Measurements from ENCODE around the gene TMOD3. TPM values are rescaled to one million over a fixed set of nuclear protein-coding genes. Genes with fewer than 3 reads are reported as not detected.
"Not testable (repeated sequence)": the region's sequence is repeated elsewhere in the genome, so short reads cannot be mapped to it uniquely, and the experiment has no call there.

Gene TMOD3
- total RNA-seq, result 64.3 and 66.0 TPM in 2 replicates

DNA sequence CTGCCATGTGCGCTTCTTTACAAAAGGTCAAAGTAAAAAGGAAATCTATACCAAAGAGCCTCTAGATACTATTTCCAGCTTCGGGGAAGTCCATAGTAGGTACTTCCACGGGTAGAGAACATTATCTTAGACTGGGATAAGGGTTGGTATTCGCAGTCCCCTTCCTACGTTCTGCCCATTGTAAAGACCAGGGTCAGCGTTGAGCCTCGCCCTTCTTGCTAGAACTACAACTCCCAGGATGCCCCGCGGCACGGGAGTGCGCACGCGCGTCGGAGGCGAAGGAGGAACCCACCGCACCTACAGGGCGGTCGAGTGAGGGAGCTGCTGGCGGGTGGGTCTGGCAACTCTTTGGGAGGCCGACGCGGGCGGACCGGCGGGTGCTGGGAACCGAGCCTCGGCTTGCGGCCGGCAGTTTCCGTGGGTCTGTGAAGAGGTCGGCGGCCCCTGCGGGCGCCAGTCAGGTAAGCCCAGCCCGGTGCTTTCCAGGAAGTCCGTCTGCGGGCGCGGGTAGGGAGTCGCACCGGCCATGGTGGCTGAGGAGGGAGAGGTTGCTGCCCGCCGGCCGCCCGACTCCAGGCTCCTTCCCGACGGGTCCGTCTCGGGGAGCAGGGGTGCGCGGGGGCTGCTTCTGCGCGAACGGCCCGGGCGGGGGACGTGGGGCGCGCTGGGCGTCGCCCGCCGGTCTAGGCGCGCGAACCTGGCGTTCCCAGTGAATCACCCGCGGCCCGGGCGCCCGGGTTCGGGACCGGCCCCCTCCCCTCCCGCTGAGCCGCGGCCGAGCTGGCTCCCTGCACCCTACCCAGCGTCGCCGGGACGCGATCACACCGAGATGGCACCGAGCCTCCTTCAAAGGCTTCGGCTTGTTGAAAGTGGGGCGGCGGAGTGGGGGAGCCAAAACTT, at the start of gene TMOD3:
TSS of gene TMOD3 (plus strand) at position 278 of the 900 bp plus-strand sequence. CDS start 33,232 bp downstream, outside the sequence.
- H3K36me3 Mint-ChIP-seq (ENCODE audit: low read depth), result peaks cover 17% of the 10 kb centered on the region
- peak; percentile 86 for DNase-seq (ENCODE audit: low spot score)
- peaks cover 37% of the 10 kb centered on the region for H3K4me1 Mint-ChIP-seq (ENCODE audit: low read depth)
- H3K4me3 Mint-ChIP-seq (ENCODE audit: low read depth), result peak within 1 kb of the TSS; percentile 93
- intact Hi-C loops (cut with micrococcal nuclease), result loop anchor here (1.0 to 10.0 kb wide), 3 partner anchors 33 to 155 kb away; partner anchors contain the start of gene LYSMD2
- H3K27me3 Mint-ChIP-seq (ENCODE audit: low read depth), result peaks cover 17% of the 10 kb centered on the region
- H3K9me3 Mint-ChIP-seq, result no peaks in the 10 kb centered on the region
- peak within 1 kb of the TSS; percentile 94 for H3K27ac Mint-ChIP-seq

DNA sequence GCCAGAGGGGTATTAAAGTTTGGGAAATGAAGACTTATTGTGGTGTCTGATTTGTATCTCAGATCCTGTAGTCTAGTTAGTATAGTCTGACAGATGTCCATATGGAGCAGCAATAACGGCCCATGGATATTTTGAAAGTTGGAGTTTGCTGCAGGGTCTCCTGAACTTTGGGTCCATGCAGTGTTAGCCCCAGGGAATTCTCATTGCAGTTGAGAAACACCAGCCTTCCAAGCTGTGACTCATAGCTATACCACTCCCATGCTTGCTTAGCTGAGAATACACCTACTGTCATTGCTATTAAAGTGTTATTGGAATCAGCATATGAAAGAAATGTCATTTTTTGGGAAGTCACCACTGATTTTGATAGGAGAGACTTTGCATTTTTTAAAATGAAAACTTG, 48.8 kb upstream of the TMOD3 start:
- Mint-ChIP-seq H3K4me1 (ENCODE audit: low read depth) (peaks cover 2% of the 10 kb centered on the region), H3K27ac (no peak overlapping the region), H3K4me3 (ENCODE audit: low read depth) (no peak overlapping the region), H3K9me3 (no peaks in the 10 kb centered on the region), H3K36me3 (ENCODE audit: low read depth) (no peaks in the 10 kb centered on the region), H3K27me3 (ENCODE audit: low read depth) (no peaks in the 10 kb centered on the region)
- no peak for DNase-seq (ENCODE audit: low spot score)
- intact Hi-C loops (cut with micrococcal nuclease), result no loop called here

DNA sequence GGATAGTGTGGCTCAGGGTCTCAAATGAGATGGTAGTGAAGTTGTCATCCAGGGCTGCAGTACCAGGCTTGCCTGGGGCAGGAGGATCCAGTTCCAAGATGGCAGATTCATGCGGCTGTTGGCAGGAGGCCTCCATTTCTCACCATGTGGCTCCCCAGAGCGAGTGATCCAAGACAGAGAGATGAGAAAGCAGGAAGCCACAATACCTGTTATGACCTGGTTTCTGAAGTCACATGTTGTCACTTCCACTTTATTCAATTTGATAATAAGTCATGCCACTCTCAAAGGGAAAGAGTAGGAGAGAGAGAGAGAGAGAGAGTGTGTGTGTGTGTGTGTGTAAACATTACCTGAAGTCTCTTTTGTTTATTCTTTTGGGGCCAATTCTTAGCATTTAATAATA, 47.9 kb upstream of the TMOD3 start:
- Mint-ChIP-seq H3K9me3 (no peaks in the 10 kb centered on the region), H3K27ac (no peak overlapping the region), H3K36me3 (ENCODE audit: low read depth) (no peaks in the 10 kb centered on the region), H3K27me3 (ENCODE audit: low read depth) (no peaks in the 10 kb centered on the region), H3K4me3 (ENCODE audit: low read depth) (no peak overlapping the region), H3K4me1 (ENCODE audit: low read depth) (no peaks in the 10 kb centered on the region)
- DNase-seq (ENCODE audit: low spot score), result no peak
- intact Hi-C loops (cut with micrococcal nuclease), result no loop called here

DNA sequence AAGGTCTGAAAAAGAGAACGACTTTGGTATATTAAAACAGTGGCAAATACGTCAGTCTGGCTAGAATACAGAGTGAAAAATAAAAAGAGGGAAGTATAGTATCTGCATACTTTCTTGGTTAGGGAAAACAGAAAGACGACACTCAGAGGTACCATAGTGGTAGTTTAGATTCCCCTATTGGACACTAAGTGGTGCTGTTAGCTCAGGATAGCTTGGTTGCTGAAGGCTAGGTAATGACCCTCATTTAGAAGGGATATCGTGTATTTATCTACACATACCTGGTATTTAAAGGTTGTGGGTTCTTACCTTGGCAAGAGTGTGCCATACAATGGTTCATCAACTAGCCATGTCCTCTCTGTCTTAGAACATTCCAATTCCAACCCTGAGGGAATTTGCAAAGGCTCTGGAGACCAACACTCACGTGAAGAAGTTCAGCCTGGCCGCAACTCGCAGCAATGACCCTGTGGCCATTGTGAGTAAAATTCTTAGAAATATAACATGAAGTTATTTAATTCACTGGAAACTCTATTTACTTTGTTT, 47.0 kb upstream of the TMOD3 start:
- no peak for DNase-seq (ENCODE audit: low spot score)
- Mint-ChIP-seq H3K9me3 (no peaks in the 10 kb centered on the region), H3K27me3 (ENCODE audit: low read depth) (no peaks in the 10 kb centered on the region), H3K4me3 (ENCODE audit: low read depth) (no peak overlapping the region), H3K36me3 (ENCODE audit: low read depth) (no peaks in the 10 kb centered on the region), H3K27ac (no peak overlapping the region), H3K4me1 (ENCODE audit: low read depth) (no peaks in the 10 kb centered on the region)
- intact Hi-C loops (cut with micrococcal nuclease), result no loop called here

DNA sequence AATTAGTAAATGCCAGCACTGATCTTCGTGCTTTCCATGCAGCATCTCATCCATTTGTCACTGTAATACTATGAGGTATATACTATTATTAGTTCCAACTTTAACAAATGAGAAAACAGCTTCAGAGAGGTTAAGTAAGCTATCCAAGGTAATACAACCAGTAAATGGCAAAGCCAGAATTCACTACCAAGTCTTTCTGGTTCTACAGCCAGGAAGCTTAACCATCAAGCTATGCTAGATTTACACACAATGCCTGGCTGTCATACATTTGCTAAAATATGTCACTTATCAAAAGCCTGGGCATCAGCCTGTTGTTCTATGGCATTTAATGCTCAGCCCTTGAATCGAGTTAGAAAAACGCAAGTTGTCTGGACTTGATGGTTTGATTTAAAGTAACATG, 45.5 kb upstream of the TMOD3 start:
- no peaks in the 10 kb centered on the region for H3K4me1 Mint-ChIP-seq (ENCODE audit: low read depth)
- intact Hi-C loops (cut with micrococcal nuclease), result no loop called here
- peaks cover 1% of the 10 kb centered on the region for H3K27me3 Mint-ChIP-seq (ENCODE audit: low read depth)
- H3K9me3 Mint-ChIP-seq, result no peaks in the 10 kb centered on the region
- DNase-seq (ENCODE audit: low spot score), result no peak
- H3K4me3 Mint-ChIP-seq (ENCODE audit: low read depth), result no peak overlapping the region
- H3K36me3 Mint-ChIP-seq (ENCODE audit: low read depth), result no peaks in the 10 kb centered on the region
- no peak overlapping the region for H3K27ac Mint-ChIP-seq

DNA sequence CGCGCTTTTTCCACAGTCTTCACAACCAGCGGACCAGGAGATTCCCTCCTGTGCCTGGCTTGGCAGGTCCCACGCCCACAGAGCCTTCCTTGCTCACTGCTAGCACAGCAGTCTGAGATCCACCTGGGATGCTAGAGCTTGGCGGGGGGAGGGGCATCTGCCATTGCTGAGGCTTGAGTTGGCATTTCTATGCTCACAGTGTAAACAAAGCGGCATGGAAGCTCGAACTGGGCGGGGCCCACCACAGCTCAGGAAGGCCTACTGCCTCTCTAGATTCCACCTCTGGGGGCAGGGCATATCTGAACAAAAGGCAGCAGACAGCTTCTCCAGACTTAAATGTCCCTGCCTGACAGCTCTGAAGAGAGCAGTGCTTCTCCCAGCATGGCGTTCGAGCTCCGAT, 42.3 kb upstream of the TMOD3 start:
- H3K4me1 Mint-ChIP-seq (ENCODE audit: low read depth); intact Hi-C loops (cut with micrococcal nuclease); H3K36me3 Mint-ChIP-seq (ENCODE audit: low read depth); H3K27ac Mint-ChIP-seq; DNase-seq (ENCODE audit: low spot score); H3K9me3 Mint-ChIP-seq; H3K4me3 Mint-ChIP-seq (ENCODE audit: low read depth); H3K27me3 Mint-ChIP-seq (ENCODE audit: low read depth): not testable (repeated sequence)

DNA sequence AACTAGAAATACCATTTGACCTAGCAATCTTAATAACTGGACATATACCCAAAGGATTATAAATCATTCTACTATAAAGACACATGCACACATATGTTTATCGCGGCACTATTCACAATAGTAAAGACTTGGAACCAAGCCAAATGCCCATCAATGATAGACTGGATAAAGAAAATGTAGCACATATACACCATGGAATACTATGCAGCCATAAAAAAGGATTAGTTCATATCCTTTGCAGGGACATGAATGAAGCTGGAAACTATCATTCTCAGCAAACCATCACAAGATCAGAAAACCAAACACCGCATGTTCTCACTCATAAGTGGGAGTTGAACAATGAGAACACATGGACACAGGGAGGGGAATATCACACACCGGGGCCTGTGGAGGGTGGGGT, 37.0 kb upstream of the TMOD3 start:
- H3K9me3 Mint-ChIP-seq; H3K36me3 Mint-ChIP-seq (ENCODE audit: low read depth); H3K4me1 Mint-ChIP-seq (ENCODE audit: low read depth); DNase-seq (ENCODE audit: low spot score); H3K4me3 Mint-ChIP-seq (ENCODE audit: low read depth); H3K27me3 Mint-ChIP-seq (ENCODE audit: low read depth); H3K27ac Mint-ChIP-seq; intact Hi-C loops (cut with micrococcal nuclease): not testable (repeated sequence)

DNA sequence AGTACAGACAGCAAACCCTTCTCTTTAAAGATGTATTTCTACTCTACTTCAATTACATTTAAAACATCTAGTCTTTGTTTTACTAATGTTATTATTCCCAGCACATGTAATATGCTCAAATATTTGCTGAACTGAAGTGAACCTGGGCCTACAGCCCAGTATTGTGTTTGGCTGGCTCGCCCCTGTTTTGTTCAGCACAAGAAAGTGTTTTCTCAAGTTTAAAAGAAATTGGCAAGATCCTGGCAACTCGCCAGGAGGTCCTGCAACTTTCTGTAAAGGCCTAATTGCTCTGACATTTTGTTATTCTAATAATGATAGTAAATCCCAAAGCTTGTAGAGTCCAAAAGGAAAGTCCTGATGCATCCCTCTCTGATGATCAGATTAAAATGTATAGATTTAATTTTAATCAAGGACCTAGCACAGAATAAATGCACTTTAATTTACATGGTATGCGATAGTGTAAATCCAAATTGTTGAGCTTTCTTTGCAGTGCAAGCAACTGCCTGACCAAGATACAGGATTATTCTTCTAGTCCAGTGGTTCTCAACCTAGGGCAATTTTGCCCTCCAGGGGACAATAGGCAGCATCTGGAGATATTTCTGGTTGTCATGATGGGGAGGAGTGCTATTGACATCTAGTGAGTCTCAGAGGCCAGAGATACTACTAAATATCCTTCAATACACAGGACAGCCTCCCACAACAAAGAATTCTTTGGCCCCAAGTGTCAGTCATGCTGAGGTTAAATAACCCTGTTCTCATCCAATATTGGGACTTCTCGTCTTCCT, 35.7 kb upstream of the TMOD3 start:
- no peak overlapping the region for H3K27ac Mint-ChIP-seq
- intact Hi-C loops (cut with micrococcal nuclease), result no loop called here
- H3K36me3 Mint-ChIP-seq (ENCODE audit: low read depth), result no peaks in the 10 kb centered on the region
- no peak overlapping the region for H3K4me3 Mint-ChIP-seq (ENCODE audit: low read depth)
- no peaks in the 10 kb centered on the region for H3K9me3 Mint-ChIP-seq
- H3K27me3 Mint-ChIP-seq (ENCODE audit: low read depth), result peaks cover 7% of the 10 kb centered on the region
- DNase-seq (ENCODE audit: low spot score), result no peak
- peaks cover 3% of the 10 kb centered on the region for H3K4me1 Mint-ChIP-seq (ENCODE audit: low read depth)

DNA sequence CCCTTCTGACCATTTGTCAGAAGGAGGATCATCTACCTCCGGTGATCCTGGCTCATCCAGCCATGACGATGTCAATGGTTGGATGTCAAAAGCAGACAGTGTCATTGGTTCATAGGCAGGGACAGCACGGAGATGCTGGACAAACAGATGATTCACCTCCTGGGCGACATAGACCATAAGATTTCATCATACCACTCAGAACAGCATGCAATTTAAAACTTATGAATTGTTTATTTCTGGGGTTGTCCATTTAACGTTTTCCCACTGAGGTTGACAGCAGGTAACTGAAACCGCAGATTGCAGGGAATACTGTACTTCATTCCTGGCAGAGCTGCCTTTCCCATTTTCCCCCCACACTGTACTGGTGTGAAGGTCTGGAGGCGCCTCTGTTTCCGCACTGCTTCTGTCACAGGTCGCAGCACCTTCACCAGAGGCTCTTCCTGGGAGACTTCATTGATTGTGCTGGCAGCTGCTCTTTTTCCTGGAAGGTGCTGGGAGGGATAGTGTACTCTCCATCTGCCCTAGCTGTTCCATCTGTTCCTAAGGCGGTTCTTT, 32.5 kb upstream of the TMOD3 start:
- no peak for DNase-seq (ENCODE audit: low spot score)
- H3K4me1 Mint-ChIP-seq (ENCODE audit: low read depth), result peaks cover 3% of the 10 kb centered on the region
- H3K27me3 Mint-ChIP-seq (ENCODE audit: low read depth), result no peaks in the 10 kb centered on the region
- intact Hi-C loops (cut with micrococcal nuclease), result no loop called here
- H3K27ac Mint-ChIP-seq, result no peak overlapping the region
- no peaks in the 10 kb centered on the region for H3K36me3 Mint-ChIP-seq (ENCODE audit: low read depth)
- H3K9me3 Mint-ChIP-seq, result no peaks in the 10 kb centered on the region
- no peak overlapping the region for H3K4me3 Mint-ChIP-seq (ENCODE audit: low read depth)

DNA sequence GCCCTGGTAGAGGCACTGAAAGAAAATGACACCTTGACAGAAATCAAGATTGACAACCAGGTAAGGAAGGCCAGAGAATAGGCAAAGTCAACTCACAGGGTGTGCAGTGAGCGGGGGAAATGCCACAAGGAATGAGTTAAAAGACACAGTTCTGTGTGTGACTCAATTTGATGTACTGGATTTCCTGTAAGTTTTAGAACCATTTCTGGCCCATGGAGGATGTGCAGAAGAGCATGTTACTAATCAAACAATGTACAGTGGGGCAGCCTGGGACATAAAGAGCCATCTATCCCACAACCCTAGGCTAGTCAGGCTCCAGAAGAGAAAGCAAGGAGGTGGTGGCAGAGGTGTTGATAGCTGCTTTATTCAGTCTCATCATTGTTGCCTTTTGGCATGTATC, 31.2 kb upstream of the TMOD3 start:
- no peaks in the 10 kb centered on the region for H3K27me3 Mint-ChIP-seq (ENCODE audit: low read depth)
- no peaks in the 10 kb centered on the region for H3K36me3 Mint-ChIP-seq (ENCODE audit: low read depth)
- H3K9me3 Mint-ChIP-seq, result no peaks in the 10 kb centered on the region
- intact Hi-C loops (cut with micrococcal nuclease), result no loop called here
- DNase-seq (ENCODE audit: low spot score), result no peak
- peaks cover 3% of the 10 kb centered on the region for H3K4me1 Mint-ChIP-seq (ENCODE audit: low read depth)
- H3K4me3 Mint-ChIP-seq (ENCODE audit: low read depth), result no peak overlapping the region
- no peak overlapping the region for H3K27ac Mint-ChIP-seq

DNA sequence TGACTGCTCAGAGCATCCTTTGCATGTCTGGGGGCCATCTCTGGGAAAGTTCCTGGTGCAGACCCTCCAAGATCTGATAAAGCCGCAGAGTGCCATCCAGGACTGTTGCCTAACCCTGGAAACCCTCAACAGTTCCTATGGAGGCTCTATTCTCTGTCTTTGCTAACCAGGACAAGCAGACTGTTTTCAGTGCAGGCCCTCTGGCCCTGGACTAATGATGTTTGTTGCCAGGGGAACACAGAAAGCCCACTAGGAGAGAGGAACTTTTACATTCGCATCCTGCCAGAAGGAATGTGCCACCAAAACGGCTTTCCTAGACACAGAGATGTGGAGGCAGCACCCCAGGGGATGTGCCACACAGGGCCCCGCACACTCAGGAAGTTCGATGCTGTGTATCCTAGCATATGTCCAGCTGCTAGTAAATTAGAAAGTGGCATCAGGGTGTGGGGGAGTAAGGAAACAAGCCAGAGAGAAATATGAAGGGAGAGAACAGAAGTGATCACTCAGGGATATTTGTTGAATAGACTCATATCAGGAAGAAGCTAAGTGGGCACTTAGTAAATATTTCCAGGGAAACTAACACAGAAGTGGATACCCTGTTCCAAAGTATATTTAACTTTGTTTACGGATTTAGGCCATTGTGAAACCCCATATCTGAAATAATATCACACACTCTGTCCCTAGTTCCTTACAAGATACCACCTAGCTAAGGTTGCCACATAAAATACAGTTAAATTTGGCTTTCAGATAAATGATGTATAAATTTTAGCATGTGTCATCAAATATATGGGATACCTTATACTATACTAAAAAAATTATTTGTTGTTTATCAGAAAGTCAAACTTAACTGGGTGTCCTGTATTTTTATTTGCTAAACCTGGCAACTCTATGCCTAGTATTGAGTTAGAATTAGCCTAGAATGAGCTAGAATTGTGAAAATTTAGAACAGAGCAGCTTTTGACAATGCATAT, 29.9 kb upstream of the TMOD3 start:
- intact Hi-C loops (cut with micrococcal nuclease), result no loop called here
- Mint-ChIP-seq H3K9me3 (no peaks in the 10 kb centered on the region), H3K36me3 (ENCODE audit: low read depth) (no peaks in the 10 kb centered on the region), H3K27ac (no peak overlapping the region), H3K4me1 (ENCODE audit: low read depth) (peaks cover 3% of the 10 kb centered on the region), H3K27me3 (ENCODE audit: low read depth) (no peaks in the 10 kb centered on the region), H3K4me3 (ENCODE audit: low read depth) (no peak overlapping the region)
- DNase-seq (ENCODE audit: low spot score), result no peak

DNA sequence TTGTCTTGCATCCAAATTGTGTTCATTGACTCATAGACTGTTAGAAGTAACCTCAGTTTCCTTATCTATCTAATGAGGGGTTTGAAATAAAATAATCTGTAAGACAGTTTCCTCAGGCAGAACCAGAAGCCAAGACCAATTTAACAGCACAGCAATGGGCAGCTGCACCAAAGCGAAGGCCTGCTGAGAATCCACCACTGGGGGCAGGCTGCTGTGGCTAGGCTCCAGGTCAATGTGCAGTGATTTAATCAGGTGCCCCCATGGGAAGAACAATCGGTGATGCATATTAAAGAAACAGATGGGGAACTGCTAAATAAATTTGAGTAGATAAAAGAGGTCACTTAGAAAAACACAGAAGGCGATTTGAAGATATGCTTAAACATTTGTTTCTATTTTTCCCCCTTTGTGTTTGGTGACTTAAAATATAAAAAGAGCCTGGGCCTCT, 28.0 kb upstream of the TMOD3 start:
- peaks cover 5% of the 10 kb centered on the region for H3K4me1 Mint-ChIP-seq (ENCODE audit: low read depth)
- no peak overlapping the region for H3K4me3 Mint-ChIP-seq (ENCODE audit: low read depth)
- intact Hi-C loops (cut with micrococcal nuclease), result no loop called here
- no peaks in the 10 kb centered on the region for H3K36me3 Mint-ChIP-seq (ENCODE audit: low read depth)
- no peak for DNase-seq (ENCODE audit: low spot score)
- H3K9me3 Mint-ChIP-seq, result no peaks in the 10 kb centered on the region
- H3K27ac Mint-ChIP-seq, result no peak overlapping the region
- H3K27me3 Mint-ChIP-seq (ENCODE audit: low read depth), result no peaks in the 10 kb centered on the region
